Peyer's patch (tissue), 4 donors: ENCODE measurements around the gene DOC2A.

Experiments used
- CTCF ChIP-seq, 6 experiments: fragments of 450-650 bp in 4 of 6; fragments of 200-600 bp in 2 of 6; sonication (generic) in 1 of 6; IDR thresholded peaks; one replicate each; pipeline ENCODE4 v1.5.1; 2017 to 2019; ENCODE audit warnings: antibody characterized with exemption in 6 of 6, mild to moderate bottlenecking in 3 of 6, moderate library complexity in 1 of 6
- POLR2A ChIP-seq, 2 donors: fragments of 450-650 bp; IDR thresholded peaks; one replicate each; pipeline ENCODE4 v1.5.1; 2017; ENCODE audit warnings: antibody characterized with exemption in 2 of 2, mild to moderate bottlenecking in 2 of 2, moderate library complexity in 2 of 2

- TF ChIP-seq POLR2A (IDR thresholded peaks at IDR 0.05) = no peak
- TF ChIP-seq CTCF (IDR thresholded peaks at IDR 0.05) = no peak
Observed at GRCh38 chr16:30022887-30023286, 12.1 kb upstream of the DOC2A start, which contains the start of gene C16orf92.
